Embryonic facial prominence (tissue), 1 donor: ENCODE data around the gene AKAP4.

ENCODE experiments used
- DNase-seq: peaks from one replicate; pipeline ENCODE4 v3.0.0-alpha.2; 2016; ENCODE audit errors: extremely low spot score

Gene AKAP4, protein sequence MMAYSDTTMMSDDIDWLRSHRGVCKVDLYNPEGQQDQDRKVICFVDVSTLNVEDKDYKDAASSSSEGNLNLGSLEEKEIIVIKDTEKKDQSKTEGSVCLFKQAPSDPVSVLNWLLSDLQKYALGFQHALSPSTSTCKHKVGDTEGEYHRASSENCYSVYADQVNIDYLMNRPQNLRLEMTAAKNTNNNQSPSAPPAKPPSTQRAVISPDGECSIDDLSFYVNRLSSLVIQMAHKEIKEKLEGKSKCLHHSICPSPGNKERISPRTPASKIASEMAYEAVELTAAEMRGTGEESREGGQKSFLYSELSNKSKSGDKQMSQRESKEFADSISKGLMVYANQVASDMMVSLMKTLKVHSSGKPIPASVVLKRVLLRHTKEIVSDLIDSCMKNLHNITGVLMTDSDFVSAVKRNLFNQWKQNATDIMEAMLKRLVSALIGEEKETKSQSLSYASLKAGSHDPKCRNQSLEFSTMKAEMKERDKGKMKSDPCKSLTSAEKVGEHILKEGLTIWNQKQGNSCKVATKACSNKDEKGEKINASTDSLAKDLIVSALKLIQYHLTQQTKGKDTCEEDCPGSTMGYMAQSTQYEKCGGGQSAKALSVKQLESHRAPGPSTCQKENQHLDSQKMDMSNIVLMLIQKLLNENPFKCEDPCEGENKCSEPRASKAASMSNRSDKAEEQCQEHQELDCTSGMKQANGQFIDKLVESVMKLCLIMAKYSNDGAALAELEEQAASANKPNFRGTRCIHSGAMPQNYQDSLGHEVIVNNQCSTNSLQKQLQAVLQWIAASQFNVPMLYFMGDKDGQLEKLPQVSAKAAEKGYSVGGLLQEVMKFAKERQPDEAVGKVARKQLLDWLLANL

DNA sequence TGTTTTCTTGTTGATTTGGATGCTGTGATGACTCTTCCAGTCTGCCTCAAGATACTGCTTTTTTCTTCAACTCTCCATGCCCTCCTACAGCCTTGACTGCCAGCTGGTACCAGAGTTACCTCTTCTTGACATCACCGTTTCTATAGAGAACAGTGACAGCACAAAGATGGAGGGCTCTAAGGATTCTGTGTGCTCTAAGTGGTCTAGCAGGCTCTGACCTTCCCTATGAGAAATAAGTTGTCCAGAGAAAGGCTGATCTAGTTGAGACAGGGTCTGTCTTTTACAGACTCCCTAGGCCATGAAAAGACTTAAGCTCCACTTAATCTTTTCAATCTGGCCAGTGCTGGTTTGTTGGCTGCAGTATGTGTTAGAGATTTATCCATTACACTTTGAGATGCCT is at the start of gene AKAP4:
Gene AKAP4 (minus strand): TSS at position 101 of the 400 bp plus-strand sequence. CDS start 118 bp downstream, outside the sequence.
- no peak for DNase-seq

DNA sequence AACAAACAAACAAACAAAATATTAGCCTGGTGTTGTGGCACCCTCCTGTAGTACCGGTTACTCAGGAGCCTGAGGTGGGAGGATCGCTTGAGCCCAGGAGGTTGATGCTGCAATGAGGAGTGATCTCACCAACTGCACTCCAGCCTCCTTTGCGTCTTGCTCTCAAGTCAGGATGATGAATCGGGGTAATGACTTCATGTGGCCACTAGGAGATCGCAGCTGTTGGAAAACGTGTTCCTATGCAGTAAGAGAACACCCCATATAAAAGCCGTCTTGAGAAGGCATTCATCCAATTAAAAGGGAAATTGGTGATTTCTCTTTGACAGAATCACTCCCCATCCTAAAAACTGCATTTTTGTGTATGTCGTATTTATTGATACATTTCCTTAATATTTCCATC is 10.7 kb upstream of the AKAP4 start:
- no peak for DNase-seq

GRCh38 chrX:50206753-50207152 is 5.9 kb upstream of the AKAP4 start:
- DNase-seq = no peak

- DNase-seq = peak; percentile 35
Measured at GRCh38 chrX:50204364-50204899, 3.6 kb upstream of the AKAP4 start, which contains the start of gene CCNB3. Gene CCNB3, plus strand, starts transcription at chrX:50204765. Its CDS starts 80,399 bp downstream, at chrX:50285164.

GRCh38 chrX:50202539-50202938 is 1.7 kb upstream of the AKAP4 start:
- no peak for DNase-seq

GRCh38 chrX:50198348-50198747 is 2.5 kb downstream of the AKAP4 start:
- no peak for DNase-seq

DNA sequence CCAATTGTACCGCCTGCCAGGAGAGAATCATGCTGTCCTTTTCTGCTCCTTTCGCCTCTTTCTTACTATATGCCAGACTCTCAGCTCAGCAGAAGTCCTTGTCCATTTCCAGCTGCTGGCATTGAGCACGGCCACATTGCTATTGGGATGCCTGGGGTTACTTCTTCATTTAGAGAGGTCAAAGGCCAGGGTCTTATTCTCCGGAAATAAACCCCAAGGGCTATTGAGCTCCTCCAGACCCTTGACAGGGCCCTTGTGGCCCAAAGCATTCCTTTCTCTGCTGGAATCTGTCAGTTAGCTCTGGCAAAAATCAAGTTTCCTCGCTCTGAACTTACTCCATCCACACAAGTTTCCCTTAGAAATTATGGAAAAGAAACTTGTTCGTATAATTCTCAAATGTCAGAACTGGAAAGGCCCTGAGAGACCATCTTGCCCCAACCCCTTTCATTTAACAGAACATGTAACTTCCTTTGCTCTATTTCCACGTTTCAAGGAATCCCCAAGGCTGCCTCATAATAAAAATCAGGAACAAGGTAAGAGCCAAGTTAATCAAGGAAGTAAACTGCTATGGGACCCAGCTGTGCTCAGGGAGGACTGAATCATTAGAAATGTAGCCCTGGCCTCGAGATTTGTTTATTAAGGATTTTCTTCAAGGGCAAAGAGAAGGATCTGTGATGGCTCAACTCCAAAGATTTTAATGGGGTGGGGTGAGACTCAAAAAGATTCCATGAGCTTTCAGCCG is 11.8 kb downstream of the AKAP4 start:
- DNase-seq = no peak

DNA sequence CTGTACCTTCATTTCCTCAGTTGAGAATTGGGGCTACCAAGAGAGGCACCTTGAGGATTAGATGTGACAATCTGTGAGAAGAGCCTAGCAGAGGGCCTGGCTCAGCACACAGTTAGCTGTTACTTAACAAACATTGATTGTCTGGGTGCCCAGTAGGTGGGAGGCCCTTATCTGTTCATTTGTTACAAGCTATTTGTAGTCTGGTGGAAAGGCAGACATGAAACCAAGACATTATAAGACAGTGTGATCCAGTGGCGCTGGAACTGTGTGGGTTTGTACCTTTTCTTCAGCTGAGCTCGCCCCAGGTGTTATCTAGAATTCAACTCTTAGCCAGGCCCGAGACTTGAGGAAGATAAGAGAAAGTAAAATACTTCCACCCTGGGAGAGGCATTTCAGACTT is 16.9 kb downstream of the AKAP4 start:
- DNase-seq = no peak

- DNase-seq = no peak
Measured at GRCh38 chrX:50180073-50180940, 20.5 kb downstream of the AKAP4 start.

DNA sequence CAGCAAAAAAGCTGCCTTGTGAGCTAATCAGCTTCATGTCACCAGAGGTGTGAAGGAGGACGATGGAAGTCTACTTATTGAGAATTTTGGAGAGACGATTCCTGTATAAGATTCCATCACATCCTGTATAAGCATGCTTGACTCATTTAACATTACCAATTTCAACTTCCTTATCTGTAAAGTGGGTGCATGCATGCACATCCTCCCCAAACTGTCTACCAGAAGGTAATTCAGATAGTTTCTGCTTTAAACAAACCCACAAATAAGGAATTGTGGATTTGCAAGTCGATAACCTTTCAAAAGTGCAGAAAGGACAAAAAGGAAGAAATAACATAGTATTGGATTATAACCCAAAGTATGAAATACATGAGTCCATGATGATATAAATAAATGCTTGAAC is 31.1 kb downstream of the AKAP4 start:
- no peak for DNase-seq

DNA sequence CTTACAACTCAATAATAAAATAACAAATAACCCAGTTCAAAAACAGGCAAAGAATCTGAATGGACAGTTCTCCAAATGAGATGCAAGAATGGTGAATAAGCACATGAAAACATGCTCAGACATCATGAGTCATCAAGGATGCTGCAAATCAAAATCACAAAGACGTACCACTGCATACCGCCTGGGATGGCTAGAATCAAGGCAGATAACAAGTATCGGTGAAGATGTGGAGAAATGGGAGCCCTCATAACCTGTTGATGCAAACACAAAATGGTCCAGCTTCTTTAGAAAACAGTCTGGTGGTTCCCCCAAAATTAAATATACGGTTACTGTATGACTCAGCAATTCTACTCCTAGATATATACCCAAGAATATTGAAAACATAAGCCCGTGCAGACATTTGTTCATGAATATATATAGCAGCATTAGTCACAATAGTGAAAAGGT is 32.5 kb downstream of the AKAP4 start:
- DNase-seq = no peak

- DNase-seq = no peak
Measured at GRCh38 chrX:50167366-50167765, 33.4 kb downstream of the AKAP4 start.

DNA sequence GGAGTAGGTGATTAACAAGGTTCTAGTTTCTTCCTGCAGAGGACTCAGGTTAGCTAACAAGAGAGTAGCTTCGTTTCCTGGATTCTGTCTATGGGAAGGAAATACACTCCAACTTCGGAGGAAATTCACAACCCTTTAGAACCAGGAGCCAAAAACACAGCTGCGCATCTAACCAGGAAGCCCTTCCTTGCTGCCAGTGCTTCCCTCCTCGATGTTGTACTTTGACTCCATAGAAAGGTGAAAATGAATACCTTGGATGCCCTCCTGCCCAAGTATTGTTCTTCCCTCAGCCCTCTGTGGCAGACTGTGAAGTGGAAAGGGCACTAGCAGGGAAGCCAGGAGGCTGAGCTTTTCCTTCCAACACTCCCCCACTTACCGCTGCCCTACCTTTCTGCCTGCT is 35.1 kb downstream of the AKAP4 start:
- DNase-seq = no peak

DNA sequence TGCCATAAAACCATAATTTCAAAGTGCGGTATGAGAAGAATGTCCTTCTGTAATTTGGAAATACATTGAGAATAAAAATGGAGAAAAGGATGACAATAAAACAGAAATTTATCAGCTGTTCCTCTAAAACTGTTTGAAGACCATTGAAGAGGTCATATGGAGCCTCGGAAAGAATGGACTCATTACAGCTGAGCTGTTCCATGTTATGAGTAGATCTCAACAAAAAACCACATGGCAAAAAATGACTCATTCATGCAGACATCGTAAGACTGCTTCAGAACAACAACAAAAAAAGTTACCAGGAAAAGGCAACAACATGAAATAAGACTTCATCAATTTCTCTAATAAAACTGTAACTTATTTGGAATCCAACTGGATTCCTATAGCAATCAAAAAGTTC is 39.7 kb downstream of the AKAP4 start:
- no peak for DNase-seq

GRCh38 chrX:50158593-50158992 is 42.2 kb downstream of the AKAP4 start:
- no peak for DNase-seq

DNA sequence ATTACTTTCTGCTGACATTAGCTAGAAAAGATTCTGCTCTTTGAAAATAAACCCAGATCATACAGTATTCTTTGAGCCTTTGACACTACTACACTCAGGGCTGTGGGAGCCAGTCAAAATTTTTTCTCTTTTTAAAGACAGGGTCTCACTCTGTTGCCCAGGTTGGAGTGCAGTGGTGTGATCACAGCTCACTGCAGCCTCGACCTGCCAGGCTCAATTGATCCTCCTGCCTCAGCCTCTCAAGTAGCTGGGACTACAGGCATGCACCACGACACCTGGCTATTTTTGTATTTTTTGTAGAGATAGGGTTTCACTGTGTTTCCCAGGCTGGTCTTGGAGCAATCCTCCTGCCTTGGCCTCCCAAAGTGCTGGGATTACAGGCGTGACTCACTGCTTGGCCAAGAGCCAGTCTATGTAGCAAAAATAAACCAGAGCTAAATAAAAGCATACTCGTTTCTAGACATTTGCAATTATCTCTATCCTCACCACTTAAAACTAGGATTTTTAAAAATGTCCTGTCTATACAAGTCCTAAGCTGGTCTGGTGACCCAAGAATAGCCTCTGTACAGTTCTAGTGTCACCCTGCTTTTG is 43.2 kb downstream of the AKAP4 start:
- DNase-seq = no peak

GRCh38 chrX:50154429-50154828 is 46.4 kb downstream of the AKAP4 start:
- no peak for DNase-seq

DNA sequence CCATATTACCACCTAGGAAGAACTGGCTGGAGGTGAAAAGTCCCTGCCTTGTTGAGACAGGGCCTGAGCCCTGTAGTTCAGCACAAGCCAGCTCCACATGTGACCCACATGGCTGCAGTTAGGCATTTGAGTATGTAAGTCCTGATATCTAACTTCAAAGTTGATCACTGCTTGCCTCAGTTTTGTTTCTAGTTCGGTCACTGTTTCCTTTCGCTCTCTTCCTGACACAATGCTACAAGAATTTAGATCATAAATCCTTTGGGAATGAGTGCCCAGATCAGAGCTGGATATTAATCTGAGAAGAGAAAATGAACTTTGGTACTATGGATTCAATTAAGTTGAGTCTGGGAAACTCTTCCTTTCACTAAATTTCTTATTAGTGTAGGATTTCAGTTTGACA is 48.4 kb downstream of the AKAP4 start:
- DNase-seq = no peak

GRCh38 chrX:50147972-50148371 is 52.8 kb downstream of the AKAP4 start:
- no peak for DNase-seq
